ENCODE measurements around the gene FOXP1. TPM values are rescaled to one million over a fixed set of nuclear protein-coding genes. Genes with fewer than 3 reads are reported as not detected.

FOXP1 gene
- total RNA-seq, 4 donors from 2014 or later, result 54.2 to 152 (median 129) TPM

DNA sequence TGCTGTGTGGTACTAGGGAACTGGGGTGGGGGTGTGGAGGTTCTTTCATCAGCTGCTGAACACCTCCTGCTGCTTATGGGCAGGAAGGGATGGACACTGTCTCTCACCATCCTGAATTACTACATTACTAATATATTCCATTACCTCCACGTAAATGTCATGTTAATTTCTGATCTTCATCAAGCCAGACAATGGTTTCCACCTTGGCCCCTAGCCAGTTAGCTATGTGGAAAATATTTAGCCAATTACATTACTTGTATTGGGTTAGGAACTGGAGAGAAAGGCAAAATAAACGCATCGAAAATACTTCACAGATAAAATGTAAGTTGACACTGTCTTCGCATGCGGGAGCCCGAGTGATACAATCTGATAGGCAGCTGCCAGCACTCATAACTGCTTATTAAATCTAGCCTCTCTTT is 95.1 kb downstream of the FOXP1 start:
- DNase-seq, result no peak
- Histone ChIP-seq H3K36me3 (no peaks in the 10 kb centered on the region), H3K27me3 (no peaks in the 10 kb centered on the region), H3K9me3 (no peaks in the 10 kb centered on the region), H3K4me3 (no peak overlapping the region), H3K4me1 (no peaks in the 10 kb centered on the region), H3K27ac (no peak overlapping the region)
- intact Hi-C loops (cut with DNase I; ENCODE audit: low total_unique reads), result no loop called here
- TF ChIP-seq POLR2A (IDR thresholded peaks at IDR 0.05), result no peak
- TF ChIP-seq, protein P1, sequence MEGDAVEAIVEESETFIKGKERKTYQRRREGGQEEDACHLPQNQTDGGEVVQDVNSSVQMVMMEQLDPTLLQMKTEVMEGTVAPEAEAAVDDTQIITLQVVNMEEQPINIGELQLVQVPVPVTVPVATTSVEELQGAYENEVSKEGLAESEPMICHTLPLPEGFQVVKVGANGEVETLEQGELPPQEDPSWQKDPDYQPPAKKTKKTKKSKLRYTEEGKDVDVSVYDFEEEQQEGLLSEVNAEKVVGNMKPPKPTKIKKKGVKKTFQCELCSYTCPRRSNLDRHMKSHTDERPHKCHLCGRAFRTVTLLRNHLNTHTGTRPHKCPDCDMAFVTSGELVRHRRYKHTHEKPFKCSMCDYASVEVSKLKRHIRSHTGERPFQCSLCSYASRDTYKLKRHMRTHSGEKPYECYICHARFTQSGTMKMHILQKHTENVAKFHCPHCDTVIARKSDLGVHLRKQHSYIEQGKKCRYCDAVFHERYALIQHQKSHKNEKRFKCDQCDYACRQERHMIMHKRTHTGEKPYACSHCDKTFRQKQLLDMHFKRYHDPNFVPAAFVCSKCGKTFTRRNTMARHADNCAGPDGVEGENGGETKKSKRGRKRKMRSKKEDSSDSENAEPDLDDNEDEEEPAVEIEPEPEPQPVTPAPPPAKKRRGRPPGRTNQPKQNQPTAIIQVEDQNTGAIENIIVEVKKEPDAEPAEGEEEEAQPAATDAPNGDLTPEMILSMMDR (IDR thresholded peaks at IDR 0.05), result no peak

DNA sequence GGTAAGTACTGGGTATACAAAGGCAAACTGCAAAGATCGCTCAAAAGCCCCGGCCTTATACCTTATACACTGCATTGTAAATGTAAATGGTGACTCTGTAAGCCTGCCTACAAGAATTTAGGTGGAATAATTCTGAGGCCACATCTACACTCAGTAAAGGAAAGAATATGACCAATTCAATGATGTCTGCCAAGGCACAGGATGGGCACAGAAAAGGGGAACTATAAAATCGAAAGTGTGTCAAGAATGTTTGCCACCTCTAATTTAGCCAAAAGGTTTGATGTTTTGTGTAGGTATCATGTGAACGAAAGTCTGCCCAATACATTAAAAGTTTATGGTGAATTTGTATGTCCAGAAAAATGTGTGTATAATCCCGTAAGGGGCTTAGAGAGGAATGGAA is 96.1 kb downstream of the FOXP1 start:
- no peak overlapping the region for H3K4me3 ChIP-seq
- H3K27me3 ChIP-seq, result no peaks in the 10 kb centered on the region
- no peak for DNase-seq
- no peak overlapping the region for H3K27ac ChIP-seq
- intact Hi-C loops (cut with DNase I; ENCODE audit: low total_unique reads), result no loop called here
- TF ChIP-seq, protein P1 (IDR thresholded peaks at IDR 0.05), result no peak
- no peak for TF ChIP-seq POLR2A (IDR thresholded peaks at IDR 0.05)
- H3K36me3 ChIP-seq, result no peaks in the 10 kb centered on the region
- no peaks in the 10 kb centered on the region for H3K9me3 ChIP-seq
- H3K4me1 ChIP-seq, result no peaks in the 10 kb centered on the region

- H3K4me3 ChIP-seq, result no peak overlapping the region
- DNase-seq, result no peak
- H3K36me3 ChIP-seq, result no peaks in the 10 kb centered on the region
- H3K27me3 ChIP-seq, result no peaks in the 10 kb centered on the region
- no peaks in the 10 kb centered on the region for H3K4me1 ChIP-seq
- no peaks in the 10 kb centered on the region for H3K9me3 ChIP-seq
- H3K27ac ChIP-seq, result no peak overlapping the region
- intact Hi-C loops (cut with DNase I; ENCODE audit: low total_unique reads), result no loop called here
- TF ChIP-seq, protein P1 (IDR thresholded peaks at IDR 0.05), result no peak
- no peak for TF ChIP-seq POLR2A (IDR thresholded peaks at IDR 0.05)
These were observed 96.7 kb downstream of the FOXP1 start for GRCh38 chr3:71486831-71487230.

DNA sequence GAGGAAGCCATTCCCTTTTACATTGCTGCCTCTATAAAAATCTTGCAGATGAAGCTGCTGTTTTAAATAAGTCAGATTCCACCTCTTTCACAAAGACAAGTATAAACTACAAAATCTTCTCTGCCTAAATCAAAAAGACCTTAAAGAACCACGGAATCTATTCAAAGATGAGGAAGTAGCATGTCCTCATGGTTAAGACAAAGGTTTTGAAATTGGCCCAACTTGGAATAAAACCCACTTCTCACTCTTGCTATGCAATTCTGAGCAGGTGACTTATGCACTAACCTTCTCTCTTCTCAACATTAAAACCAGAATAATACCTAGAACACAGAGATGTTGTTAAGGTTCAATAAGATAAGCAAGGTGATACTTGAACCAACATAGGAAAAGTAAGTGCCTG is 97.6 kb downstream of the FOXP1 start:
- Histone ChIP-seq H3K9me3 (no peaks in the 10 kb centered on the region), H3K4me1 (no peaks in the 10 kb centered on the region), H3K27me3 (no peaks in the 10 kb centered on the region), H3K27ac (no peak overlapping the region), H3K4me3 (no peak overlapping the region), H3K36me3 (no peaks in the 10 kb centered on the region)
- no peak for TF ChIP-seq POLR2A (IDR thresholded peaks at IDR 0.05)
- TF ChIP-seq, protein P1 (IDR thresholded peaks at IDR 0.05), result no peak
- intact Hi-C loops (cut with DNase I; ENCODE audit: low total_unique reads), result no loop called here
- no peak for DNase-seq

- H3K27ac ChIP-seq, result no peak overlapping the region
- TF ChIP-seq POLR2A (IDR thresholded peaks at IDR 0.05), result no peak
- TF ChIP-seq, protein P1 (IDR thresholded peaks at IDR 0.05), result no peak
- no peak overlapping the region for H3K4me3 ChIP-seq
- no peak for DNase-seq
- H3K27me3 ChIP-seq, result no peaks in the 10 kb centered on the region
- no peaks in the 10 kb centered on the region for H3K4me1 ChIP-seq
- intact Hi-C loops (cut with DNase I; ENCODE audit: low total_unique reads), result no loop called here
- no peaks in the 10 kb centered on the region for H3K36me3 ChIP-seq
- no peaks in the 10 kb centered on the region for H3K9me3 ChIP-seq
These were observed 99.1 kb downstream of the FOXP1 start for GRCh38 chr3:71484452-71484851.

Measured in uterus (tissue), 4 donors.